Osteocyte (in vitro differentiated cells): ENCODE results near the gene UNC45A. TPM values are rescaled to one million over a fixed set of nuclear protein-coding genes. Genes with fewer than 3 reads are reported as not detected.

Source experiments
- DNase-seq: peaks from one replicate; pipeline ENCODE4 v3.0.0; 2021; ENCODE audit warnings: mixed read lengths; ENCODE audit not compliant: unreplicated experiment; ENCODE audit errors: extremely low spot score
- H3K27ac Mint-ChIP-seq: one replicate; pipeline ENCODE4 v1.8.0; 2021; ENCODE audit warnings: mild to moderate bottlenecking, mixed read lengths; ENCODE audit not compliant: unreplicated experiment
- H3K27me3 Mint-ChIP-seq: one replicate; pipeline ENCODE4 v1.8.0; 2021; ENCODE audit warnings: mixed read lengths; ENCODE audit not compliant: unreplicated experiment
- H3K36me3 Mint-ChIP-seq: one replicate; pipeline ENCODE4 v1.8.0; 2021; ENCODE audit warnings: mixed read lengths; ENCODE audit not compliant: unreplicated experiment
- H3K4me1 Mint-ChIP-seq: one replicate; pipeline ENCODE4 v1.8.0; 2021; ENCODE audit warnings: mixed read lengths; ENCODE audit not compliant: unreplicated experiment
- H3K4me3 Mint-ChIP-seq: one replicate; pipeline ENCODE4 v1.8.0; 2021; ENCODE audit warnings: mild to moderate bottlenecking, moderate library complexity, mixed read lengths; ENCODE audit not compliant: unreplicated experiment
- H3K9me3 Mint-ChIP-seq: one replicate; pipeline ENCODE4 v1.8.0; 2021; ENCODE audit warnings: mixed read lengths; ENCODE audit not compliant: unreplicated experiment
- CTCF ChIP-seq: fragments of 200-600 bp; sonication (generic); IDR thresholded peaks from 2 replicates; pipeline ENCODE4 v1.5.0; 2021; ENCODE audit warnings: antibody characterized with exemption, mild to moderate bottlenecking, moderate library complexity
- total RNA-seq: library from RNA; stranded (reverse); gene quantifications from 2 replicates; pipeline ENCODE4 v1.2.1, GENCODE V29; 2021

The UNC45A gene
- total RNA-seq, 1 donor from 2014 or later = 83.0 TPM

- Mint-ChIP-seq H3K9me3 (no peaks in the 10 kb centered on the region), H3K4me1 (peaks cover 8% of the 10 kb centered on the region), H3K27ac (no peak overlapping the region), H3K27me3 (no peaks in the 10 kb centered on the region), H3K36me3 (no peaks in the 10 kb centered on the region), H3K4me3 (no peak overlapping the region)
- no peak for DNase-seq
- no peak for TF ChIP-seq CTCF
These were observed 45.8 kb upstream of the UNC45A start for GRCh38 chr15:90889313-90889730.

- Mint-ChIP-seq H3K4me3 (no peak overlapping the region), H3K27ac (no peak overlapping the region), H3K36me3 (no peaks in the 10 kb centered on the region), H3K4me1 (peaks cover 8% of the 10 kb centered on the region), H3K9me3 (no peaks in the 10 kb centered on the region), H3K27me3 (no peaks in the 10 kb centered on the region)
- DNase-seq = no peak
- no peak for TF ChIP-seq CTCF
These were observed 45.2 kb upstream of the UNC45A start for GRCh38 chr15:90889736-90890456.

- Mint-ChIP-seq H3K36me3 (no peaks in the 10 kb centered on the region), H3K4me1 (peaks cover 6% of the 10 kb centered on the region), H3K27me3 (no peaks in the 10 kb centered on the region), H3K27ac (no peak overlapping the region), H3K9me3 (no peaks in the 10 kb centered on the region), H3K4me3 (no peak overlapping the region)
- no peak for DNase-seq
- TF ChIP-seq CTCF = no peak
These were observed 44.2 kb upstream of the UNC45A start for GRCh38 chr15:90890839-90891238.

- H3K9me3 Mint-ChIP-seq = no peaks in the 10 kb centered on the region
- DNase-seq = no peak
- H3K4me3 Mint-ChIP-seq = no peak overlapping the region
- H3K36me3 Mint-ChIP-seq = no peaks in the 10 kb centered on the region
- no peak overlapping the region for H3K27ac Mint-ChIP-seq
- H3K27me3 Mint-ChIP-seq = no peaks in the 10 kb centered on the region
- H3K4me1 Mint-ChIP-seq = no peaks in the 10 kb centered on the region
- no peak for TF ChIP-seq CTCF
These were observed 43.6 kb upstream of the UNC45A start for GRCh38 chr15:90891346-90891949.

GRCh38 chr15:90892023-90892422 is 43.1 kb upstream of the UNC45A start:
- H3K27me3 Mint-ChIP-seq = no peaks in the 10 kb centered on the region

More at GRCh38 chr15:90892023-90892422, 43.1 kb upstream of the UNC45A start:
- DNase-seq = no peak
- H3K27ac Mint-ChIP-seq = no peak overlapping the region
- no peaks in the 10 kb centered on the region for H3K9me3 Mint-ChIP-seq
- TF ChIP-seq CTCF = no peak
- H3K4me3 Mint-ChIP-seq = no peak overlapping the region
- H3K36me3 Mint-ChIP-seq = no peaks in the 10 kb centered on the region
- H3K4me1 Mint-ChIP-seq = no peaks in the 10 kb centered on the region
